ENCODE data around the gene TMEM128.
"Not testable (repeated sequence)": the region's sequence is repeated elsewhere in the genome, so short reads cannot be mapped to it uniquely, and the experiment has no call there.

Gene TMEM128

GRCh38 chr4:4248029-4248884, at the start of gene TMEM128:
TSS of gene TMEM128 (minus strand) at chr4:4248223. CDS start at chr4:4248202, 21 bp downstream.
- DNase-seq: peak; percentile 75 to 82

- DNase-seq: no peak
Observed at GRCh38 chr4:4296283-4296846, 48.3 kb upstream of the TMEM128 start.

- no peak for DNase-seq
Observed at GRCh38 chr4:4293279-4293678, 45.3 kb upstream of the TMEM128 start.

- DNase-seq: peak; percentile 69 to 73
Observed at GRCh38 chr4:4289941-4290850, 42.2 kb upstream of the TMEM128 start, which contains the start of the genes LYAR and ZBTB49. TSS of gene LYAR (minus strand) at chr4:4290154. CDS start at chr4:4283742, 6,412 bp downstream. TSS of gene ZBTB49 (plus strand) at chr4:4290251. CDS start at chr4:4299946, 9,695 bp downstream.

GRCh38 chr4:4289597-4289940, 41.5 kb upstream of the TMEM128 start:
- DNase-seq: no peak

GRCh38 chr4:4289055-4289454, 41.0 kb upstream of the TMEM128 start:
- DNase-seq: no peak

- no peak for DNase-seq
Observed at GRCh38 chr4:4288098-4288497, 40.1 kb upstream of the TMEM128 start.

- no peak for DNase-seq
Observed at GRCh38 chr4:4284827-4285618, 37.0 kb upstream of the TMEM128 start.

GRCh38 chr4:4281787-4282186, 33.8 kb upstream of the TMEM128 start:
- no peak for DNase-seq

GRCh38 chr4:4277531-4277930, 29.5 kb upstream of the TMEM128 start:
- no peak for DNase-seq

GRCh38 chr4:4274226-4274625, 26.2 kb upstream of the TMEM128 start:
- no peak for DNase-seq

- no peak for DNase-seq
Observed at GRCh38 chr4:4271912-4272311, 23.9 kb upstream of the TMEM128 start.

- no peak for DNase-seq
Observed at GRCh38 chr4:4270529-4270928, 22.5 kb upstream of the TMEM128 start.

- DNase-seq: no peak
Observed at GRCh38 chr4:4269856-4270255, 21.8 kb upstream of the TMEM128 start.

GRCh38 chr4:4269331-4269731, 21.3 kb upstream of the TMEM128 start:
- no peak for DNase-seq

GRCh38 chr4:4268776-4269175, 20.8 kb upstream of the TMEM128 start:
- peak in 1 of 2 experiments; percentile 5 for DNase-seq

- no peak for DNase-seq
Observed at GRCh38 chr4:4267981-4268380, 20.0 kb upstream of the TMEM128 start.

- peak; percentile 74 to 78 for DNase-seq
Observed at GRCh38 chr4:4260185-4260751, 12.2 kb upstream of the TMEM128 start.

GRCh38 chr4:4259484-4260100, 11.6 kb upstream of the TMEM128 start:
- no peak for DNase-seq

GRCh38 chr4:4257705-4258104, 9.7 kb upstream of the TMEM128 start:
- not testable (repeated sequence) for DNase-seq

GRCh38 chr4:4256799-4257198, 8.8 kb upstream of the TMEM128 start:
- no peak for DNase-seq

GRCh38 chr4:4254666-4255065, 6.6 kb upstream of the TMEM128 start:
- DNase-seq: no peak

Measured in AML-193 (cell line).